ENCODE results near the gene RASSF1. TPM values are rescaled to one million over a fixed set of nuclear protein-coding genes. Genes with fewer than 3 reads are reported as not detected.

Gene RASSF1
- total RNA-seq, 1 experiment from 2014 or later: 28.1 TPM

- peak overlapping the region; percentile 58 for H3K4me3 ChIP-seq (ENCODE audit: low read depth, low read length)
- no peaks in the 10 kb centered on the region for H3K9me3 ChIP-seq
- Mint-ChIP-seq H3K9me3 (ENCODE audit: unreplicated experiment) (no peaks in the 10 kb centered on the region), H3K4me3 (ENCODE audit: unreplicated experiment) (peak overlapping the region; percentile 81), H3K4me1 (ENCODE audit: low read depth, unreplicated experiment) (peaks cover 10% of the 10 kb centered on the region), H3K27me3 (ENCODE audit: insufficient read depth, unreplicated experiment) (no peaks in the 10 kb centered on the region), H3K36me3 (ENCODE audit: insufficient read depth, unreplicated experiment) (peaks cover 41% of the 10 kb centered on the region), H3K27ac (ENCODE audit: unreplicated experiment) (peak overlapping the region; percentile 96)
- no peaks in the 10 kb centered on the region for H3K27me3 ChIP-seq (replicated peaks; ENCODE audit: control insufficient read depth, insufficient read depth, low read length)
- peak; percentile 81 to 89 for DNase-seq
- peaks cover 34% of the 10 kb centered on the region for H3K4me1 ChIP-seq
- TF ChIP-seq CTCF (IDR thresholded peaks at IDR 0.05; ENCODE audit: insufficient read depth in 1 of 2, low read depth in 1 of 2, low read length in 1 of 2, severe bottlenecking in 1 of 2, unreplicated experiment in 1 of 2): no peak
- ChIA-PET CTCF (interaction anchor here (0.5 to 1.4 kb wide), 11 partner anchors 10 to 1721 kb away, joined by 3 to 27 read pairs (median 6); partner anchors contain the start of genes CYB561D2, GNAI2, HYAL3 and NAA80), POLR2A (interaction anchor here (0.6 to 1.4 kb wide), 4 partner anchors 16 to 380 kb away, joined by 7 to 12 read pairs (median 8); partner anchors contain the start of genes HYAL3 and NAA80)
- intact Hi-C loops (cut with micrococcal nuclease; ENCODE audit: unreplicated experiment): loop anchor here (1.0 kb wide), 1 partner anchor 22 kb away; the partner anchor contains the start of genes HYAL3 and NAA80
- BruUV-seq (replicated peaks): no TSS peak
- H3K36me3 ChIP-seq (ENCODE audit: control insufficient read depth, insufficient read depth, low read length): peaks cover 4% of the 10 kb centered on the region
Measured at GRCh38 chr3:50320853-50321335, 19.7 kb downstream of the RASSF1 start.

- H3K27me3 Mint-ChIP-seq (ENCODE audit: insufficient read depth, unreplicated experiment): no peaks in the 10 kb centered on the region
- Histone ChIP-seq H3K4me1 (peaks cover 34% of the 10 kb centered on the region), H3K27me3 (replicated peaks; ENCODE audit: control insufficient read depth, insufficient read depth, low read length) (no peaks in the 10 kb centered on the region), H3K9me3 (no peaks in the 10 kb centered on the region), H3K4me3 (ENCODE audit: low read depth, low read length) (peak overlapping the region; percentile 58), H3K36me3 (ENCODE audit: control insufficient read depth, insufficient read depth, low read length) (peaks cover 4% of the 10 kb centered on the region)
- no peak for DNase-seq
- ChIA-PET POLR2A (interaction anchor here (1.1 kb wide), 1 partner anchor 20 kb away, joined by 8 read pairs; the partner anchor contains the start of genes HYAL3 and NAA80), CTCF (interaction anchor here (0.5 to 1.4 kb wide), 2 partner anchors 8 to 17 kb away, joined by 3 read pairs; no protein-coding TSS in a partner anchor)
- no peak overlapping the region for H3K27ac Mint-ChIP-seq (ENCODE audit: unreplicated experiment)
- TF ChIP-seq CTCF (IDR thresholded peaks at IDR 0.05; ENCODE audit: insufficient read depth in 1 of 2, low read depth in 1 of 2, low read length in 1 of 2, severe bottlenecking in 1 of 2, unreplicated experiment in 1 of 2): no peak
- no TSS peak for BruUV-seq (replicated peaks)
- intact Hi-C loops (cut with micrococcal nuclease; ENCODE audit: unreplicated experiment): no loop called here
- H3K4me3 Mint-ChIP-seq (ENCODE audit: unreplicated experiment): peak overlapping the region; percentile 81
- H3K36me3 Mint-ChIP-seq (ENCODE audit: insufficient read depth, unreplicated experiment): peaks cover 41% of the 10 kb centered on the region
- no peaks in the 10 kb centered on the region for H3K9me3 Mint-ChIP-seq (ENCODE audit: unreplicated experiment)
- H3K4me1 Mint-ChIP-seq (ENCODE audit: low read depth, unreplicated experiment): peaks cover 15% of the 10 kb centered on the region
Measured at GRCh38 chr3:50319894-50320625, 20.6 kb downstream of the RASSF1 start.

GRCh38 chr3:50319181-50319893, 21.3 kb downstream of the RASSF1 start:
- Histone ChIP-seq H3K9me3 (no peaks in the 10 kb centered on the region), H3K36me3 (ENCODE audit: control insufficient read depth, insufficient read depth, low read length) (peaks cover 4% of the 10 kb centered on the region), H3K4me3 (ENCODE audit: low read depth, low read length) (no peak overlapping the region), H3K4me1 (peaks cover 31% of the 10 kb centered on the region), H3K27me3 (replicated peaks; ENCODE audit: control insufficient read depth, insufficient read depth, low read length) (no peaks in the 10 kb centered on the region)
- no peak overlapping the region for H3K27ac Mint-ChIP-seq (ENCODE audit: unreplicated experiment)
- H3K9me3 Mint-ChIP-seq (ENCODE audit: unreplicated experiment): no peaks in the 10 kb centered on the region
- ChIA-PET CTCF (interaction anchor here (1.4 kb wide), 1 partner anchor 18 kb away, joined by 3 read pairs; no protein-coding TSS in a partner anchor), POLR2A (no interaction called here)
- H3K36me3 Mint-ChIP-seq (ENCODE audit: insufficient read depth, unreplicated experiment): peaks cover 44% of the 10 kb centered on the region
- no peak for DNase-seq
- H3K4me1 Mint-ChIP-seq (ENCODE audit: low read depth, unreplicated experiment): peaks cover 17% of the 10 kb centered on the region
- no peaks in the 10 kb centered on the region for H3K27me3 Mint-ChIP-seq (ENCODE audit: insufficient read depth, unreplicated experiment)
- H3K4me3 Mint-ChIP-seq (ENCODE audit: unreplicated experiment): peak overlapping the region; percentile 62
- TF ChIP-seq CTCF (IDR thresholded peaks at IDR 0.05; ENCODE audit: insufficient read depth in 1 of 2, low read depth in 1 of 2, low read length in 1 of 2, severe bottlenecking in 1 of 2, unreplicated experiment in 1 of 2): no peak
- BruUV-seq (replicated peaks): no TSS peak
- intact Hi-C loops (cut with micrococcal nuclease; ENCODE audit: unreplicated experiment): no loop called here

All from Caco-2 (cell line).